HepG2 (cell line): ENCODE data around the gene ADGRG1. TPM values are rescaled to one million over a fixed set of nuclear protein-coding genes. Genes with fewer than 3 reads are reported as not detected.

Source experiments
- ARID2 ChIP-seq: sonication (generic); formaldehyde crosslinking; IDR thresholded peaks from 2 replicates; pipeline ENCODE4 v1.8.1; 2022; ENCODE audit warnings: mild to moderate bottlenecking, missing genetic modification reagents, borderline replicate concordance
- CCAR2 ChIP-seq: fragments of 200-400 bp; formaldehyde crosslinking; optimal IDR thresholded peaks from 2 replicates; pipeline ENCODE3; 2018; ENCODE audit warnings: low read depth, mild to moderate bottlenecking, low read length, moderate library complexity
- ELF1 ChIP-seq: sonication (generic); formaldehyde crosslinking; IDR thresholded peaks from 2 replicates; pipeline ENCODE4 v1.4.0; 2020; ENCODE audit warnings: missing genetic modification reagents
- ETV5 ChIP-seq: IDR thresholded peaks from 2 replicates; pipeline ENCODE4 v1.6.1; 2018; ENCODE audit warnings: missing biosample characterization, missing genetic modification reagents, inconsistent platforms, borderline replicate concordance
- GATAD2A ChIP-seq: IDR thresholded peaks from 2 replicates; pipeline ENCODE4 v1.6.1; 2016
- HNRNPK ChIP-seq: fragments of 200-400 bp; formaldehyde crosslinking; IDR thresholded peaks from 2 replicates; pipeline ENCODE4 v1.6.1; 2018; ENCODE audit warnings: low read length, low read depth, moderate library complexity, mild to moderate bottlenecking; ENCODE audit not compliant: poor library complexity, severe bottlenecking
- HNRNPL ChIP-seq: fragments of 200-400 bp; formaldehyde crosslinking; IDR thresholded peaks from 2 replicates; pipeline ENCODE4 v1.6.1; 2017; ENCODE audit warnings: mild to moderate bottlenecking, low read depth, low read length
- KAT8 ChIP-seq: IDR thresholded peaks from 2 replicates; pipeline ENCODE4 v1.6.1; 2016; ENCODE audit warnings: missing genetic modification reagents, missing compliant biosample characterization
- MTF1 ChIP-seq: sonication (generic); formaldehyde crosslinking; IDR thresholded peaks from 2 replicates; pipeline ENCODE4 v1.5.0; 2020; ENCODE audit warnings: missing genetic modification reagents
- NFIC ChIP-seq: IDR thresholded peaks from 2 replicates; pipeline ENCODE4 v1.6.1; 2012; ENCODE audit warnings: mild to moderate bottlenecking, low read length, inconsistent platforms
- ONECUT2 ChIP-seq: sonication (generic); formaldehyde crosslinking; IDR thresholded peaks from 2 replicates; pipeline ENCODE4 v1.4.0; 2020; ENCODE audit warnings: missing genetic modification reagents
- SP2 ChIP-seq: sonication (generic); formaldehyde crosslinking; IDR thresholded peaks from 2 replicates; pipeline ENCODE4 v1.5.1; 2020; ENCODE audit warnings: mild to moderate bottlenecking, missing genetic modification reagents
- STAG1 ChIP-seq: sonication (generic); formaldehyde crosslinking; IDR thresholded peaks from 2 replicates; pipeline ENCODE4 v1.4.0; 2020; ENCODE audit warnings: missing genetic modification reagents
- ZNF430 ChIP-seq: sonication (generic); formaldehyde crosslinking; IDR thresholded peaks from 2 replicates; pipeline ENCODE4 v1.9.0; 2021; ENCODE audit warnings: mild to moderate bottlenecking, missing genetic modification reagents
- ZNF652 ChIP-seq: IDR thresholded peaks from 2 replicates; pipeline ENCODE4 v1.6.1; 2016; ENCODE audit warnings: low read depth, borderline replicate concordance
- polyA plus RNA-seq, 8 experiments: library from polyadenylated mRNA; depleted of rRNA in 3 of 8; stranded (reverse) in 7 of 8; unstranded in 1 of 8; fragments of >200 nt; fragmentation: Illumina TruSeq in 4 of 8; extraction: Trizol in 4 of 8; gene quantifications; 2 replicates each; pipeline versions ENCODE4 v1.2.1 to v1.2.3, GENCODE V29; 2011 to 2016; ENCODE audit warnings: low read depth in 4 of 8, missing spikeins in 1 of 8, mixed read lengths in 1 of 8; ENCODE audit not compliant: insufficient read depth in 1 of 8
- total RNA-seq, 5 experiments: library from RNA; depleted of rRNA; stranded (reverse); fragments of >200 nt; fragmentation: Illumina TruSeq; extraction: Trizol; gene quantifications; 2 replicates each; pipeline ENCODE4 v1.2.3, GENCODE V29; 2016; ENCODE audit warnings: low read depth in 1 of 5
- TF ChIP-seq, protein P1 (sequence below): sonication (generic); formaldehyde crosslinking; conservative IDR thresholded peaks from 2 replicates; pipeline ENCODE4 v1.4.0; 2020; ENCODE audit warnings: missing genetic modification reagents
- TF ChIP-seq, protein P2 (sequence below), 2 experiments: sonication (generic) in 1 of 2; formaldehyde crosslinking in 1 of 2; IDR thresholded peaks; 2 replicates each; pipeline versions ENCODE4 v1.5.1 to v1.6.1; 2011 to 2020; ENCODE audit warnings: borderline replicate concordance in 1 of 2, low read depth in 1 of 2, low read length in 1 of 2, mild to moderate bottlenecking in 1 of 2, missing genetic modification reagents in 1 of 2, moderate library complexity in 1 of 2
- TF ChIP-seq, protein P3 (sequence below): sonication (generic); formaldehyde crosslinking; IDR thresholded peaks from 2 replicates; pipeline ENCODE4 v1.5.0; 2020; ENCODE audit warnings: mild to moderate bottlenecking, missing genetic modification reagents, borderline replicate concordance
- TF ChIP-seq, protein P4 (sequence below): sonication (generic); formaldehyde crosslinking; IDR thresholded peaks from 2 replicates; pipeline ENCODE4 v1.4.0; 2020; ENCODE audit warnings: missing genetic modification reagents, mild to moderate bottlenecking, borderline replicate concordance

Gene ADGRG1
- total and polyA plus RNA-seq, 2 of the 13 experiments (the other 11 are each of a cell fraction or from before 2014, with no cell fraction given): 2.7 to 5.9 TPM

DNA sequence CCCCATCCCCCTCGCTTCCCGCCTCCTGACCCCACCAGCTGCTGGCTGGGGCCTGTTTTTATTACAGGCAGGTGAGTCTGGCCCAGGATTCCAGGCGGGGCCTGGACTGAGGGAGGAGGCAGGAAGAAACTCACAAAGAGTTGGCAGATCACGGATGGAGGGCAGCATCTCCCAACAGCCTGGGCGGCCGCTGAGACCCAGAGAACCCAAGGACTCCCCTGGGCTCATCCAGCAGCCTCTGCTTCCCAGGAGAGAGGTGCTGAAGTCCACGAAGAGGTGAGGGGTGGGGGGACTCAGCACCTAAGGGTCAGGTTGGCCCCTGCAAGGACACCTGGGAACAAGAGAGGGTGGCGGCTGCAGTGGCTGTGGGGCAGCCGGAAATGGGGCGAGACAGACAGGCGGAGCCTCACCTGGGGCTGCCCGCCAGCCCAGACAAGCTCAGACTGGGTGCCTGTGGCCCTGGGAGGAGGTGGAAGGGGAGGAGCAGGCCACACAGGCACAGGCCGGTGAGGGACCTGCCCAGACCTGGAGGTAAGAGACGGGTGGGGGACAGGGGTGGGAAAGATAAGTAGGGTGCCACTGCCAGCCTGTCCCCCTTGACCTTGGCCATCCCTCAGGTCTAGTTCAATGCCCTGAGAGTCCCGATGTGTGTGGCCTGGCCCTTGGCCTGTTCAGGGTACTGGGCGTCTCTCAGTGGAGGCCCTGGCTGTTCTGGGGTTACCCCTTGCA is 8.7 kb upstream of the ADGRG1 start (continued):
- no peak for TF ChIP-seq CCAR2
- TF ChIP-seq HNRNPL: 0 out of 2 replicates have a peak, but pooled peaks have one; percentile 11
- 0 out of 2 replicates have a peak, but pooled peaks have one; percentile 10 for TF ChIP-seq ARID2 (CRISPR knock-in tag)
- TF ChIP-seq MTF1 (CRISPR knock-in tag): no peak
- TF ChIP-seq GATAD2A (CRISPR knock-in tag): peak; percentile 10; the same call in 1 of the 2 replicates
- TF ChIP-seq HNRNPK: no peak
- TF ChIP-seq NFIC: no peak
- no peak for TF ChIP-seq ONECUT2
- TF ChIP-seq, protein P1, sequence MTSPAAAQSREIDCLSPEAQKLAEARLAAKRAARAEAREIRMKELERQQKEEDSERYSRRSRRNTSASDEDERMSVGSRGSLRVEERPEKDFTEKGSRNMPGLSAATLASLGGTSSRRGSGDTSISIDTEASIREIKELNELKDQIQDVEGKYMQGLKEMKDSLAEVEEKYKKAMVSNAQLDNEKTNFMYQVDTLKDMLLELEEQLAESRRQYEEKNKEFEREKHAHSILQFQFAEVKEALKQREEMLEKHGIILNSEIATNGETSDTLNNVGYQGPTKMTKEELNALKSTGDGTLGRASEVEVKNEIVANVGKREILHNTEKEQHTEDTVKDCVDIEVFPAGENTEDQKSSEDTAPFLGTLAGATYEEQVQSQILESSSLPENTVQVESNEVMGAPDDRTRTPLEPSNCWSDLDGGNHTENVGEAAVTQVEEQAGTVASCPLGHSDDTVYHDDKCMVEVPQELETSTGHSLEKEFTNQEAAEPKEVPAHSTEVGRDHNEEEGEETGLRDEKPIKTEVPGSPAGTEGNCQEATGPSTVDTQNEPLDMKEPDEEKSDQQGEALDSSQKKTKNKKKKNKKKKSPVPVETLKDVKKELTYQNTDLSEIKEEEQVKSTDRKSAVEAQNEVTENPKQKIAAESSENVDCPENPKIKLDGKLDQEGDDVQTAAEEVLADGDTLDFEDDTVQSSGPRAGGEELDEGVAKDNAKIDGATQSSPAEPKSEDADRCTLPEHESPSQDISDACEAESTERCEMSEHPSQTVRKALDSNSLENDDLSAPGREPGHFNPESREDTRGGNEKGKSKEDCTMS: no peak
- 0 out of 2 replicates have a peak, but pooled peaks have one; percentile 28 for TF ChIP-seq SP2
- TF ChIP-seq ZNF652: no peak
- TF ChIP-seq, protein P2, sequence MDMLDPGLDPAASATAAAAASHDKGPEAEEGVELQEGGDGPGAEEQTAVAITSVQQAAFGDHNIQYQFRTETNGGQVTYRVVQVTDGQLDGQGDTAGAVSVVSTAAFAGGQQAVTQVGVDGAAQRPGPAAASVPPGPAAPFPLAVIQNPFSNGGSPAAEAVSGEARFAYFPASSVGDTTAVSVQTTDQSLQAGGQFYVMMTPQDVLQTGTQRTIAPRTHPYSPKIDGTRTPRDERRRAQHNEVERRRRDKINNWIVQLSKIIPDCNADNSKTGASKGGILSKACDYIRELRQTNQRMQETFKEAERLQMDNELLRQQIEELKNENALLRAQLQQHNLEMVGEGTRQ (IDR thresholded peaks at IDR 0.05; ENCODE audit: low read depth, low read length): no peak
- TF ChIP-seq, protein P2 (CRISPR knock-in tag; IDR thresholded peaks at IDR 0.05; ENCODE audit: borderline replicate concordance): no peak
- TF ChIP-seq, protein P3, sequence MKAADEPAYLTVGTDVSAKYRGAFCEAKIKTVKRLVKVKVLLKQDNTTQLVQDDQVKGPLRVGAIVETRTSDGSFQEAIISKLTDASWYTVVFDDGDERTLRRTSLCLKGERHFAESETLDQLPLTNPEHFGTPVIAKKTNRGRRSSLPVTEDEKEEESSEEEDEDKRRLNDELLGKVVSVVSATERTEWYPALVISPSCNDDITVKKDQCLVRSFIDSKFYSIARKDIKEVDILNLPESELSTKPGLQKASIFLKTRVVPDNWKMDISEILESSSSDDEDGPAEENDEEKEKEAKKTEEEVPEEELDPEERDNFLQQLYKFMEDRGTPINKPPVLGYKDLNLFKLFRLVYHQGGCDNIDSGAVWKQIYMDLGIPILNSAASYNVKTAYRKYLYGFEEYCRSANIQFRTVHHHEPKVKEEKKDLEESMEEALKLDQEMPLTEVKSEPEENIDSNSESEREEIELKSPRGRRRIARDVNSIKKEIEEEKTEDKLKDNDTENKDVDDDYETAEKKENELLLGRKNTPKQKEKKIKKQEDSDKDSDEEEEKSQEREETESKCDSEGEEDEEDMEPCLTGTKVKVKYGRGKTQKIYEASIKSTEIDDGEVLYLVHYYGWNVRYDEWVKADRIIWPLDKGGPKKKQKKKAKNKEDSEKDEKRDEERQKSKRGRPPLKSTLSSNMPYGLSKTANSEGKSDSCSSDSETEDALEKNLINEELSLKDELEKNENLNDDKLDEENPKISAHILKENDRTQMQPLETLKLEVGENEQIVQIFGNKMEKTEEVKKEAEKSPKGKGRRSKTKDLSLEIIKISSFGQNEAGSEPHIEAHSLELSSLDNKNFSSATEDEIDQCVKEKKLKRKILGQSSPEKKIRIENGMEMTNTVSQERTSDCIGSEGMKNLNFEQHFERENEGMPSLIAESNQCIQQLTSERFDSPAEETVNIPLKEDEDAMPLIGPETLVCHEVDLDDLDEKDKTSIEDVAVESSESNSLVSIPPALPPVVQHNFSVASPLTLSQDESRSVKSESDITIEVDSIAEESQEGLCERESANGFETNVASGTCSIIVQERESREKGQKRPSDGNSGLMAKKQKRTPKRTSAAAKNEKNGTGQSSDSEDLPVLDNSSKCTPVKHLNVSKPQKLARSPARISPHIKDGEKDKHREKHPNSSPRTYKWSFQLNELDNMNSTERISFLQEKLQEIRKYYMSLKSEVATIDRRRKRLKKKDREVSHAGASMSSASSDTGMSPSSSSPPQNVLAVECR (CRISPR knock-in tag): no peak; the same call in 1 of the 2 replicates
- TF ChIP-seq KAT8 (CRISPR knock-in tag): peak; percentile 48
- TF ChIP-seq ETV5 (CRISPR knock-in tag): peak; percentile 69; the same call in 1 of the 2 replicates
- 0 out of 2 replicates have a peak, but pooled peaks have one; percentile 23 for TF ChIP-seq ELF1 (CRISPR knock-in tag)
- no peak for TF ChIP-seq STAG1 (CRISPR knock-in tag)
- TF ChIP-seq, protein P4, sequence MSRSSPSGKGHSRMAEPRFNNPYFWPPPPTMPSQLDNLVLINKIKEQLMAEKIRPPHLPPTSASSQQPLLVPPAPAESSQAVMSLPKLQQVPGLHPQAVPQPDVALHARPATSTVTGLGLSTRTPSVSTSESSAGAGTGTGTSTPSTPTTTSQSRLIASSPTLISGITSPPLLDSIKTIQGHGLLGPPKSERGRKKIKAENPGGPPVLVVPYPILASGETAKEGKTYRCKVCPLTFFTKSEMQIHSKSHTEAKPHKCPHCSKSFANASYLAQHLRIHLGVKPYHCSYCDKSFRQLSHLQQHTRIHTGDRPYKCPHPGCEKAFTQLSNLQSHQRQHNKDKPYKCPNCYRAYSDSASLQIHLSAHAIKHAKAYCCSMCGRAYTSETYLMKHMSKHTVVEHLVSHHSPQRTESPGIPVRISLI (CRISPR knock-in tag): no peak
- 0 out of 2 replicates have a peak, but pooled peaks have one; percentile 48 for TF ChIP-seq ZNF430 (CRISPR knock-in tag)
